SH-SY5Y (cell line): ENCODE measurements around the gene LRRC51.
"Not testable (repeated sequence)": the region's sequence is repeated elsewhere in the genome, so short reads cannot be mapped to it uniquely, and the experiment has no call there.

Experiments
- GATA2 ChIP-seq: IDR thresholded peaks from 2 replicates; pipeline ENCODE4 v1.6.1; 2011; ENCODE audit warnings: mild to moderate bottlenecking, low read depth, low read length
- GATA3 ChIP-seq: IDR thresholded peaks from 2 replicates; pipeline ENCODE4 v1.6.1; 2011; ENCODE audit warnings: low read depth, mild to moderate bottlenecking, low read length, moderate library complexity

Gene LRRC51

DNA sequence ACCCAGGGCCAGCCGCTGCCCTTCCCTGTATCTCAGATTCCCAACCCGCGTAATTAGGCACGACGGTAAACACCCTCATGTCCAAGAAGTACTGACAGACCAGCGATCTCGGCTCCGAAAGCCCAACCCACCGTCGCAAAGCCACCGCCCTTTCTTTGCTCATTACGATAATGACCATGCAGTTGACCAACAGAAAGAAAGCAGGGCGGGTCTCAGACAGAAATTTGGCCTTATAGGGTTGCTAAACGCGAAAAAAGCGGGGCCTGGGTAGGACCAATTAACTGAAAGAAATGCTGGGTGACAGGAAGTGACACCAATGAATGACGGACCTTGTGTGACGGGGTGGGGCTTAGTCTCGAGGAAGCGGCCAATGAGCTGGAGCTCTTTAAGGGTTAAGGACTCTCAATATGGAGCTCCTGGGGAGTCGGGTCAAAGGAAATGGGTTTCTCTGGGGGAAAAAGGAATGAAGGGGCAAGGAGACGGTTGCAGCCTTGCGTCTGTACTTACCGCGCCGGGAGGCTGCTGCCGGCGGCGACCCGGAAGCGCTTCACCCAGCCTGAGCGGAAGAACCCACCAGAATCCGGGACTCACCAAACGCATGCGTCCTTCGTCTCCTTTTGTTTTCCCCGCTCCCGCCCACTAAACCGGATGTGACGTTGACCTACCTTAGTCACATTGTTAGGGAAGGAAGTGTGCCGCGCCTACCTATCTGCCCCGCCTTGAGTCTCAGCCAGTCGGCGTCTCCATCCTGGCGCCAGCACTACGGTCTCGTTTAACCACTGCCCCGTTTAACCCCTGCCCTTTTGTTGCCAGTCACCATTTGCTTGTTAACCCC lies 31.7 kb downstream of the LRRC51 start, which contains the start of gene ANAPC15:
Gene ANAPC15 (minus strand): TSS at position 553 of the 835 bp plus-strand sequence. CDS start 1,419 bp downstream, outside the sequence.
- TF ChIP-seq GATA2 (no peak), GATA3 (no peak)

DNA sequence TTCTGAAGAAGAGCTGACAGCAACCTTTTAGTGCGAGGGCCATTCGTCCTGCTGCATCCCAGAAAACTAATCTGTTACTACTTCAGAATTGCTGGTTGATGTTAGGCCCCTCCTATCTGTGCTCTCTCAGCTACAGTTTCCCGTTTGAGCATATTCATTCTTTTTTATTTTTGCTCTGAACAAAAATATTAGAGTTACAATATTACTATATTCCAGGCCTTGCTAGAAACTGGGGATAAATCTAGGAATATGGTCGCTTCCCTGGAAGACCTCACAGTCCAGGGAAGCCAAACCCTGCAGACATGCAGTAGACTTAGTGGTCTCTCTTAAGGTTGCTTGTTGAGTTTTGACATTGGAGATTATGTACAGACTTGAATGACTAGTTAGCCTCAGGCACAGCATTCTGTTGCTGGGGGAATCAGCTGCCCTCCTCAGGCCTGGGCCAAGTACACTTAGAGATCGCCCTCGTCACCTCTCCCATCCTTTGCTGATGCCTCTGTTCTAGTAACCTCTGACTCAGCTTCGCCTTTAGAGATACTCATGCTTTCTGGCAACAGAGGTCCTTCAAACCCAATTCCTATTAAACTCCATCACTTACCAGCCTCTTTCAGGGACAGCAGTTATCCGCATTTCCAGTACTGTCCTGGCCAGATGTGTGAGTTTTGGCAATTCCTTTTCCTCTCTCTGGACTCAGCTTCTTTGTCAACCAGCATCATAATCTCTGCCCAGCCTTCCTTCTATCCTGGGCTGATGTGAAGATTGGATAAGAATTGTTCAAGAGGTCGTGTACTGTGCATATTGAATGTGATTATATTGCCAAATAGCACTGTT lies 32.5 kb downstream of the LRRC51 start:
- no peak for TF ChIP-seq GATA3
- TF ChIP-seq GATA2, result no peak

DNA sequence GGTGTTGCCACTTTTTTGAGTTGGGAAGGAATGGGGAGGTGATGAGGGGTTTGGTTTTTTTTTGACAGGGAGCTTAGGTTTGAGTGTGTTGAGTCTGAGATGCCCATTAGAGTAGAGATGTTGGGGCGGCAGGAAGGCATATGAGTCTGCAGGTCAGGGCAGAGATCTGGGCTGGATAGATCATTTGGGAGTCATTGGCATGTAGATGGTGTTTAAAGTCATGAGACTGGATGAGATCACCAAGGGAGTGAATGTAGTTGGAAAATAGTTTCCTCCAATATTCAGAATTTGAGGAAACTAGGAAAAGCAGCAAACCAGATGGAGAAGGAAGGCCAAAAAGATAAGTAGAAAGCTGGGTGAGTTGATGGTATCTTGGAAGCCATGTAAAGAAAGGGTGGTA lies 33.9 kb downstream of the LRRC51 start:
- TF ChIP-seq GATA2 (no peak), GATA3 (no peak)

DNA sequence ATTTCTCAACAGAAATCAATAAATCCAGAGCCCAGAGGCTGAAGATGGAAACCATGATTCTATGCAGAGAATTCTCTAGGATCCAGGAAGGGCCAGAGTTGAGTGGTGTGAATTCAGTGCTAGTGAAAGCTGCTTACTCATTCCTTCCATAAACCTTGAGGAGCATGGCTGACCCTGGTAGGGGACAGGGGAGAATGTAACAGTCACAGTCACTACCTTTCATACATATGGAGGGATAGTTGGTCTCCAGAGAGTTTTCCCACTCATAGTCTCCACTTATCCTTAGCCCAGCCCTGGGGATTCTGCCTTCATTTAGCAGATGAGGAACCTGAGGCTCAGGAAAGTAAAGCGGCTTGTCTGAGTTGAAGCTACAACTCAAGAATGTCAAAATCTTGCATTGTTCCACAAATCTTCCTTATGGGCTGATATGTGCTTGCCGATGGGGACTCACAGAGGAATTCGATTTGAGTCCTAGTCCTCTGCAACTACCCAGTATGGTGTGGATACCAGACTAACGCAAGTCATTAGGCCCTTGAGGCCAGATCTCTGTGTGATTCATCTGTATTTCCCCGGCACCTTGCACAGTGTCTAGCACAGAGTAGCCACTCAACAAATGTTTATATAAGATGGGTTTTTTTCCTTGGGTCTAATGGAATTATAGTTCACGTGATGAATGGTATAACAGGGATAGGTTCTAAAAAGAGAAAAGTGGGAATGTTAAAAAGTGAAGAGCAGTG lies 35.5 kb downstream of the LRRC51 start:
- TF ChIP-seq GATA2 (no peak), GATA3 (no peak)

DNA sequence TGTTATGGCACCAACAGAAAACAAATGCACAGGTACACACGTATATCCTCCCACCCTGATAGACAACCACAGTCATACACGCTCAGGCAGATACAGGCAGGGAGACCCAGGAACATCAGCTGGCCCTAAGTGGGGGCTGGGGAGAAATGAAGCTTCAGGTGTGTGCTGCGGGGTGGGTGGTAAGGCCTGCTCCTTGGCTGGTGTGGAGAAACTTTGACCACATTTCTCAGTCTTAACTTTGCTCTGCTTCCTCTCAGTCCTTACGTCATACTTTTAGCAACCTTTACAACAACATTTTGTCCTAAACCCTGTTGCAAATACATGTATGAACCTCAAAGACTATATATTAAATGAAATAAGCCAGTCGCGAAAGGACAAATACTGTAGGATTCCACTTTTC lies 38.5 kb downstream of the LRRC51 start:
- TF ChIP-seq GATA3, result no peak
- TF ChIP-seq GATA2, result no peak

DNA sequence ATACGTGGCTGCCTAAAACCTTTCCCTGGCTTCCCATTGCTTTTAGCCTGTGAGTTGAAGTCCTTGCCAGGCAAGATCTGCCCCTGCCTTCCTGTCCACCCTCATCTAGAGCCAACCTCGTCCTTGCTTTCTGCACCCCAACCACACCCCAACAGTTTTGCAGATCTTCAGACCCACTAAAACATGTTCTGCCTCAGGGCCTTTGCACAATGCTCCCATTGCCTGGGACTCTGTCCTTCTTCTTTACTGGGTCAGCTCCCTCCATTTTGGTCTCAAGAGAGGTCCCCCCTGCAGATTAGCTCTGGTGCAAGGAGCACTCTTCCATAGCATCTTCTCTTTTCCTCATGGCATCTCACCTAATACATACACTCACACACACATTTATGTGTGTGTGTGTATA lies 40.3 kb downstream of the LRRC51 start:
- TF ChIP-seq GATA2 (no peak), GATA3 (no peak)

DNA sequence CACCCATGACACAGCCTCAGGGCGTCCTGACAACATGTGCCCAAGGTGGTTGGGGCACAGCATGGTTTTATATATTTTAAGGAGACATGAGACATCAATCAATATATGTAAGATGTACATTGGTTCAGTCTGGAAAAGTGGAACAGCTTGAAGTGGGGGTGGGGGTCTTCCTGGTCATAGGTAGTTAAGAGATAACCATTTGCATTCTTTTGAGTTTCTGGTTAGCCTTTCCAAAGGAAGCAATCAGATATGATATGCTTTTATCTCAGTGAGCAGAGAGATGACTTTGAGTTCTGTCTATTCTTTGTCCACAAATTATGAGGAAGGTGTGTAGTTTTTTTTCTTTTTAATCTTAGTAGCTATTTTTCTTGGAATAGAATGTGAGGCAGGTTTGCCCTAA lies 42.0 kb downstream of the LRRC51 start:
- TF ChIP-seq GATA3, result no peak
- TF ChIP-seq GATA2, result no peak

DNA sequence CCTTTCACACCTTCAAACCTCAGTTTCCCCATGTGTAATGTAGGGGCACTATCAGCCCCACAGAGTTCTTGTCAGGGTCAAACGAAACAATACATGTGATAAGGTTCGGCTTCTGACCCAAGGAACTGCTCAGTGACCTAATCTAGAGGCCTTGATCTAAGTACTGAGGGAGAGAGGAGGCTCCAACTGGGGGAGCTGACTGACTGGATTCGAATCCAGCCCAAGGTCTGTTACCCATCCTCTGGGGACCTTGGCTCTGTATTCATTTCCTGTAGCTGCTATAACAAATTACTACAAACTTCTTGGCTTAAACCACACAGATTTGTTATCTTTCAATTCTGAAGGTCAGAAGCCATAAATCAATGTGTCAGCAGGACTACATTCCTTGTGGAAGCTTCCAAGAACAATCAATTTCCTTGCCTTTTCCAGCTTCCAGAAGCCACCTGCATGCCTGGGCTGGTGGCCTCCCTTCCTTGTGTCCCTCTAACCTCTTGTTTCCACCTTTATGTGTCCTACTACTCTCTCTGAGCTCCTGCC lies 42.5 kb downstream of the LRRC51 start:
- no peak for TF ChIP-seq GATA3
- TF ChIP-seq GATA2, result no peak

DNA sequence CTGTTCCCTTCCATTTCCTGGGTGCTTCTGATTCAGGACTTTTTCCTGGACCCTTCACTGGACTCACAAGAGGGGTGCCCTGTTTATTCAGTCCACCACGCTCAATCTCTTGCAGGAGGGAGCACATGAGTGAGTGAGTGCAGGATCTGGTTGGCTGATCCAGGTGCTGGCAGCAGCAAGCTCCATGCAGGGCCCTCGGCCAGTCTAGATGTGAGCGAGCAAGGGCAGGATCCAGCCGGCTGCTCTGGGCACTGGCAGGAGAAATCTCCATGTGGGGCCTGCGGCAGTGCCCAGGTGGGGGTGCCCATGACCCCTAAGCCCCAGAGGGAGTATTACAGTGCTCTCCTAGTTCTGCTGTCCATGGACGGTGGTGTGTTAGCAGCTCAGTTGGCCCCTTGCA lies 43.4 kb downstream of the LRRC51 start:
- TF ChIP-seq GATA3 (no peak), GATA2 (no peak)

DNA sequence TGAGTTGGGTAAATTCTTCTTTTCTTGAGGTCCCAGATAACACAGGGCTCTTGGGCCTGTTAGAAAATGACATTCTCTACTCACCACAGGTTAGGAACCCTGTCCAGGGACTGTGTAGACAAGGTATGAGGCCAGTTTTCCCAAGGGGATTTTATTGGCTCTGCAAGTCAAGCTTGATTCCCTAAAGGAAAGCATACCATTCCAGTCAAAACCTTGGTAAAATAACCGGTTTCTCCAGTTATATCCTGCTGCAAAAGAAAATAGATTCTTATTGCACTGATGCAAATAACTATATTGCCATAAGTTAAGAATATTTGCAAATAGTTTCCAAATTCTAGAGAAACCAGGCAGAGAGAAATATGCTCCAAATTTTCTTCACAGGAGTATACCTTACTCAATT lies 45.3 kb downstream of the LRRC51 start:
- no peak for TF ChIP-seq GATA2
- no peak for TF ChIP-seq GATA3

DNA sequence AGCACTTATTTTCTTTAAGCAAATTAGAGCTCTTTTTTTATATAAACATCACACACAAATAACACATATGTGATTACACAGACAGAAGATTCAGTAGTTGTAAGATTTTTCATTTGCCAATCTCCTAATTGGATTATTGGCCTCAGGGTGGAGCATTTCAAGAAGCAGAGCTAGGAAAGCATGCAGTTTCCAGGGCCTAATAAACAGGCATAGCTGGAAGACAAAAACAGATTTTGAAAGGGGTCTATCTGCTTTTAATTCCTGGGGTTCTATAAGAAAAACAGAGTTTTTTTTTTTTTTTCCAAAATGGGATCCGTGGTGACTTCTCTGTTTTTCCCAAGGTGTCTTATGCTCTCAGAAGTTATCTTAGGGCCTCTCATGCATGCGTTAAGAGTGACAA lies 47.3 kb downstream of the LRRC51 start:
- TF ChIP-seq GATA3 (no peak), GATA2 (no peak)

DNA sequence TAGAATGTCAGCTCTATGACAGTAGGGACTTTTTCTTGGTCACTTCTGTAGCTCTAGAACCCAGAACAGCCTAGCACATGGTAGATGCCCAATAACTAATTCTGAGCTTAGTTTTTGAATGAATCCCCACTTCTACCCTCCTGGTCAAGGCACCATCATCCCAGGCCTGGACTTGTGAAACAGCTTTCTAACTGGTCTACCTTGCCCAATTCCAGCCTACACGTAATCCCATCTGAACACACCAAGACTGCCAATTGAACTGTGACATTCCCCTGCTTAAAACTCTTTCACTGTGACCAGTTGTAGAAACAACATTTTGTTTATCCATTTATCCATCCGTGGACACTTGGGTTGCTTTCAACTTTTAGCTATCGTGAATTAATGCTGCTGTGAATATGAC lies 48.7 kb downstream of the LRRC51 start:
- TF ChIP-seq GATA3 (no peak), GATA2 (no peak)

DNA sequence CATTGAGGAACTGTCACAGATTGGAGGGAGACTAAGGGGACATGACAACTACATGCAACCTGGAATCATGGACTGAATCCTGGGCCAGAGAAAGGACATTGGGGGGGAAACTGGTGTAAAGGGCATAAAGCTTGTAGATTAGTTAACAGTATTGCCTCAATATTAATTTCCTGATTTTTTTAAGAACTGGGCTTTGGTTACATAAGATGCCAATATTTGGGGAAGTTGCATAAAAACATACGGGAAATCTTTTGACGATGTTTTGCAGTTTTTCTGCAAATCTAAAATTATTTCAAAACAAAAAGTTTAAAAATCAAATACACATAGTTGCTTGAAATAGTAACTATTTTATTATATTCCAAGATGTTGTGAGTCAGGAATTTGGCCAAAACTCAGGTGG lies 52.0 kb downstream of the LRRC51 start:
- TF ChIP-seq GATA2 (no peak), GATA3 (no peak)

DNA sequence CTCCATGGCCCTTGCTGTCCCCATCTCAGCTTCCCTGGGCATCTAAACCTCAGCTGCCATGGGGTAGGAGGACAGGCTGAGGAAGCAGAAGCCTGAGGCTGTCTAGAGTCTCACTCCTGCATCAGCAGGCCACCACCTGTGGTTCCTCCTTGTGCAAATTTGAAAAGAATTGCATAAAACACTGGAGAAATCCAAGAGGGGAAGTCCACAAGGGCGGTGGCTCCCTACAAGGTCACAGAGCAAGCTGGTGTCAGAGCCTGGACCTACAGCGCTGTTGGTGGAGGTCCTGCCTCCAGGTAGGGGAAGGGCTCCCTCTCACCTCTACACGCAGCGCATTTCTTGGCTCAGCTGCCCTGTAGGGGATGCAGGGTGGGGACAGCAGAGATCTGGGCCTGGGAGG lies 54.8 kb downstream of the LRRC51 start, which contains the start of gene FOLR3:
Gene FOLR3 (plus strand): TSS at position 253 of the 400 bp plus-strand sequence. CDS start 228 bp downstream, outside the sequence.
- TF ChIP-seq GATA3, GATA2: not testable (repeated sequence)
